ENCODE data around the gene LRRFIP2.

Gene LRRFIP2

DNA sequence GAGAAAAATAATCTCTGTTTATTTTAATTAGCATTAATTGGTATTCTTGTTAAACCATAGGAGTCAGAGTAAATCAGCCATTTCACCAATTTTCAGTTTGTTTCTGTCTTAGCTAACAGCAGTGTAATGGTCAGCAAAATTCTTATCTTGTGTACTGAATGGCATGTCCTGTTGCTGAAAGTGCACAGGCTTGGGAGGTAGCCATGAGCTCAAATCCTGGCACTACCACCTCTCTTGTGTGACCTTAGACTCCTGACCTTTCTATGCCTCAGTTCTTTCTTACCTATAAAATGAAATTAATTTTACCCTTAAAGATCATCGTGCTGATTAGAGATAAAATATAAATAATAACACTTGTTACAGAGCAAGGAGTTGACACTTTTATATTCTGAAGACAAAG lies 145.3 kb downstream of the LRRFIP2 start:
- DNase-seq (ENCODE audit: extremely low read depth in 1 of 2, low read depth in 1 of 2): no peak

DNA sequence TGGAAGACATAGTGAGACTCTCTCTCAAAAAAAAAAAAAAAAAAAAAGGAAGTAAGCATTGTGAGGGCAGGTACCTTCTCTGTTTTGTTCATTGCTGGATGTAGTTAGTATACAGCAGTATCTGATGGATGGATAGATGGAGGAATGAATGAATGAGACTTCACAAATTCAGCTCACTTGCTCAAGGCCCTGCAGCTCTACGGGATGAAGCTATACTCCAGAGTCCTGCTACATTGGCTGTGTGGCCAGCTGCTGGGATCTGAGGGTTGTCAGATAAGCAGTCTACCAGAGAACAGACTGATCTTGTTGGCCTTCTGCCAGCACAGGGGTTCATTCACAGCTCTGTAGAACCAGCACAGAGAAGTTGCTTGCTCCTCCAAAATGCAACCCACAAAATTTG lies 146.1 kb downstream of the LRRFIP2 start:
- no peak for DNase-seq (ENCODE audit: extremely low read depth in 1 of 2, low read depth in 1 of 2)

- no peak for DNase-seq (ENCODE audit: extremely low read depth in 1 of 2, low read depth in 1 of 2)
Observed at GRCh38 chr3:37026851-37027250, 147.5 kb downstream of the LRRFIP2 start.

DNA sequence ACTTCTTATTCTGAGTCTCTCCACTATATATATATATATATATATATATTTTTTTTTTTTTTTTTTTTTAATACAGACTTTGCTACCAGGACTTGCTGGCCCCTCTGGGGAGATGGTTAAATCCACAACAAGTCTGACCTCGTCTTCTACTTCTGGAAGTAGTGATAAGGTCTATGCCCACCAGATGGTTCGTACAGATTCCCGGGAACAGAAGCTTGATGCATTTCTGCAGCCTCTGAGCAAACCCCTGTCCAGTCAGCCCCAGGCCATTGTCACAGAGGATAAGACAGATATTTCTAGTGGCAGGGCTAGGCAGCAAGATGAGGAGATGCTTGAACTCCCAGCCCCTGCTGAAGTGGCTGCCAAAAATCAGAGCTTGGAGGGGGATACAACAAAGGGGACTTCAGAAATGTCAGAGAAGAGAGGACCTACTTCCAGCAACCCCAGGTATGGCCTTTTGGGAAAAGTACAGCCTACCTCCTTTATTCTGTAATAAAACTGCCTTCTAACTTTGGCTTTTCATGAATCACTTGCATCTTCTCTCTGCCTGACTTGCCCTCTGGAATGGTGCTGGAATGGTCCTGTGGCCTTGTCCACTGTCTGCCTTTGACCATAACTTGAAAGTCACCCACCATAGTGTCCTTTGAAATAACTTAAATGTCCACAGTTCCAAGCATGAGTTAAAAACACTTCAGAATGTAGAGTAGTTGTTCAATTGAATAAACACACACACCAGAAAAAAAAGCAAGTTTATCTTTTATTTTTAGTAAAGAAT lies 148.6 kb downstream of the LRRFIP2 start:
- no peak for DNase-seq (ENCODE audit: extremely low read depth in 1 of 2, low read depth in 1 of 2)

- no peak for DNase-seq (ENCODE audit: extremely low read depth in 1 of 2, low read depth in 1 of 2)
Observed at GRCh38 chr3:37024820-37025405, 149.5 kb downstream of the LRRFIP2 start.

GRCh38 chr3:37024092-37024491 lies 150.3 kb downstream of the LRRFIP2 start:
- DNase-seq (ENCODE audit: extremely low read depth in 1 of 2, low read depth in 1 of 2): no peak

GRCh38 chr3:37017683-37018082 lies 156.7 kb downstream of the LRRFIP2 start:
- no peak for DNase-seq (ENCODE audit: extremely low read depth in 1 of 2, low read depth in 1 of 2)

DNA sequence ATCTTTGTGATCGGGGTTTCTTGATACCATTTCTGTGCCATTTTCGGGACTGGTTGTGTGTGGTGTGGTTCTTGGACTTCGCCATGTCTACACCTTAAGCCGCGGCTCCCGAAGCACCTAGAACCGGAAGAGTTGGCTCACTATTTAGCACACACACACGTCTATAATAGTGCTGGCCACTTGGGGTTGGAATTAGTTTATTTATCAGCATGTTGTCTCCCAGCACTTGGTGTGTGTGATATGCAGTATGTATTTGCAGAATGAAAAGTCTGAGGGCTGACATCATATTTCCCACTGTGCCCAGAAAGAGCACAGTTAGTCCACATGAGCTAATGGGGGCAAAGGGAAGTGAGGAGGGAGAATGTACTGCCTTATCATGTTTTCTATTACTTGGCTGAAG lies 157.5 kb downstream of the LRRFIP2 start:
- DNase-seq (ENCODE audit: extremely low read depth in 1 of 2, low read depth in 1 of 2): no peak

DNA sequence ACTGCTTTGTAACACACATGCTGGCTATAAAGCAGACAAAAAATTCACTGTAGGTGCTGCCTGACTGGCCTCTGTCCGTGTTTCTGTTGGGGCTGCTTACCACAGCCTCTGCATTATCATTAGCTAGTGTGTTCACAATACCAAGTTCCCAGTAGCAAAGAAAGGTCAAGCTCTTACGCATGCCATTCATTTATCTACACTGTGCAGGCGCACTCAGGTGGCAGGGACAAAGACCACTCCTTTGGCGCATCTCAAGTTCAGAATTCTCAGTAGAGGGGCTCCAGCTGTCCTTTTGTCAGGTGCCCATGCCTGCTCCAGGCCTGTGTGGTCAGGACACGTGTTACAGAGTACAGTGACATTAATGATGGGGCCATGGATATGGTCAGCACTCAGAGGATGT lies 158.7 kb downstream of the LRRFIP2 start:
- DNase-seq (ENCODE audit: extremely low read depth in 1 of 2, low read depth in 1 of 2): no peak

DNA sequence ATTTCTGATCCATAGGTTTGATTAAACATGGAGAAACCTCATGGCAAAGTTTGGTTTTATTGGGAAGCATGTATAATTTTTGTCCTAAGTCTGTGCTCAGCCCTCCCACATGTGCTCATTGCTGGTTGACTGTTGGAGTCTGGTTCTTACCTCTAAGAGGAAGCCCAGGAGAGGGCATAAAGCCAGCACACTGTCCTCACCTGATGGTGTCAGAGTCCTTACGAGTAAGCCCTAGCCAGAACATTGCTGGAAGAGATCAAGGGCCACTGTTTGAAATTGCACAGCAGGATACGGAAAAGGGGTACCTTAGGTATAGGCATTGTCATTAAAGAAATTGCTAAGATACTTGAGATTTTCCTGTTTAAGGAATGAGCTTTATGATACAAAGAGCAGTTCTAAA lies 159.8 kb downstream of the LRRFIP2 start:
- DNase-seq (ENCODE audit: extremely low read depth in 1 of 2, low read depth in 1 of 2): no peak

Data from stimulated activated CD8-positive, alpha-beta memory T cell treated with anti-CD3 and anti-CD28 coated beads, Interleukin-7, amount 100 ng/mL, for 48 hours (primary cell).